Measurements from ENCODE around the gene SEMA4D.

The SEMA4D gene

GRCh38 chr9:89543111-89543510, 45.2 kb upstream of the SEMA4D start:
- H3K4me2 ChIP-seq (ENCODE audit: low read length) = no peak overlapping the region
- H3K27me3 ChIP-seq (ENCODE audit: control insufficient read depth, insufficient read depth, low read length) = no peaks in the 10 kb centered on the region
- H3K9ac ChIP-seq = no peak overlapping the region
- TF ChIP-seq CTCF (IDR thresholded peaks at IDR 0.05) = no peak
- no peak overlapping the region for H2AFZ ChIP-seq
- H3K36me3 ChIP-seq (ENCODE audit: control insufficient read depth, insufficient read depth, low read length) = no peaks in the 10 kb centered on the region
- no peaks in the 10 kb centered on the region for H3K79me2 ChIP-seq
- H3K4me1 ChIP-seq = no peaks in the 10 kb centered on the region
- H3K4me3 ChIP-seq (ENCODE audit: low read depth, low read length) = no peak overlapping the region
- no peak overlapping the region for H3K27ac ChIP-seq
- no peaks in the 10 kb centered on the region for H3K9me3 ChIP-seq (ENCODE audit: control insufficient read depth, low read length)

GRCh38 chr9:89542401-89543021, 44.6 kb upstream of the SEMA4D start:
- no peak overlapping the region for H2AFZ ChIP-seq
- no peaks in the 10 kb centered on the region for H3K27me3 ChIP-seq (ENCODE audit: control insufficient read depth, insufficient read depth, low read length)
- H3K27ac ChIP-seq = no peak overlapping the region
- no peak for TF ChIP-seq CTCF (IDR thresholded peaks at IDR 0.05)
- H3K4me1 ChIP-seq = no peaks in the 10 kb centered on the region
- no peaks in the 10 kb centered on the region for H3K36me3 ChIP-seq (ENCODE audit: control insufficient read depth, insufficient read depth, low read length)
- no peaks in the 10 kb centered on the region for H3K9me3 ChIP-seq (ENCODE audit: control insufficient read depth, low read length)
- H3K4me2 ChIP-seq (ENCODE audit: low read length) = no peak overlapping the region
- H3K79me2 ChIP-seq = no peaks in the 10 kb centered on the region
- no peak overlapping the region for H3K4me3 ChIP-seq (ENCODE audit: low read depth, low read length)
- H3K9ac ChIP-seq = no peak overlapping the region

- no peaks in the 10 kb centered on the region for H3K79me2 ChIP-seq
- H3K4me3 ChIP-seq (ENCODE audit: low read depth, low read length) = no peak overlapping the region
- TF ChIP-seq CTCF (IDR thresholded peaks at IDR 0.05) = no peak
- H3K4me2 ChIP-seq (ENCODE audit: low read length) = no peak overlapping the region
- no peak overlapping the region for H3K27ac ChIP-seq
- H2AFZ ChIP-seq = no peak overlapping the region
- H3K4me1 ChIP-seq = no peaks in the 10 kb centered on the region
- H3K36me3 ChIP-seq (ENCODE audit: control insufficient read depth, insufficient read depth, low read length) = no peaks in the 10 kb centered on the region
- H3K9ac ChIP-seq = no peak overlapping the region
- H3K27me3 ChIP-seq (ENCODE audit: control insufficient read depth, insufficient read depth, low read length) = no peaks in the 10 kb centered on the region
- H3K9me3 ChIP-seq (ENCODE audit: control insufficient read depth, low read length) = no peaks in the 10 kb centered on the region
Measured at GRCh38 chr9:89541798-89542197, 43.9 kb upstream of the SEMA4D start.

- no peaks in the 10 kb centered on the region for H3K9me3 ChIP-seq (ENCODE audit: control insufficient read depth, low read length)
- H3K4me2 ChIP-seq (ENCODE audit: low read length) = no peak overlapping the region
- no peak overlapping the region for H3K9ac ChIP-seq
- H3K36me3 ChIP-seq (ENCODE audit: control insufficient read depth, insufficient read depth, low read length) = no peaks in the 10 kb centered on the region
- no peak overlapping the region for H3K27ac ChIP-seq
- no peaks in the 10 kb centered on the region for H3K79me2 ChIP-seq
- no peaks in the 10 kb centered on the region for H3K4me1 ChIP-seq
- no peaks in the 10 kb centered on the region for H3K27me3 ChIP-seq (ENCODE audit: control insufficient read depth, insufficient read depth, low read length)
- H3K4me3 ChIP-seq (ENCODE audit: low read depth, low read length) = no peak overlapping the region
- no peak for TF ChIP-seq CTCF (IDR thresholded peaks at IDR 0.05)
- no peak overlapping the region for H2AFZ ChIP-seq
Measured at GRCh38 chr9:89539374-89539773, 41.5 kb upstream of the SEMA4D start.

- Histone ChIP-seq H3K79me2 (no peaks in the 10 kb centered on the region), H3K27me3 (ENCODE audit: control insufficient read depth, insufficient read depth, low read length) (no peaks in the 10 kb centered on the region), H2AFZ (no peak overlapping the region), H3K27ac (no peak overlapping the region), H3K4me2 (ENCODE audit: low read length) (no peak overlapping the region), H3K9me3 (ENCODE audit: control insufficient read depth, low read length) (no peaks in the 10 kb centered on the region), H3K9ac (no peak overlapping the region), H3K36me3 (ENCODE audit: control insufficient read depth, insufficient read depth, low read length) (no peaks in the 10 kb centered on the region), H3K4me1 (no peaks in the 10 kb centered on the region), H3K4me3 (ENCODE audit: low read depth, low read length) (no peak overlapping the region)
- TF ChIP-seq CTCF (IDR thresholded peaks at IDR 0.05) = no peak
Measured at GRCh38 chr9:89538871-89539270, 41.0 kb upstream of the SEMA4D start.

All from parathyroid adenoma (tissue), 2 donors.